HEK293 (cell line): Measurements from ENCODE around the gene GAS2L2.
A peak's percentile ranks its signal among the peaks of the same experiment; 100 is the strongest.

Experiments
- GLI2 ChIP-seq: fragments of 450-650 bp; formaldehyde crosslinking; IDR thresholded peaks from 2 replicates; pipeline ENCODE4; 2017; ENCODE audit warnings: missing biosample characterization, missing genetic modification characterization, low read depth, borderline replicate concordance
- GLI4 ChIP-seq: fragments of 450-650 bp; formaldehyde crosslinking; IDR thresholded peaks from 2 replicates; pipeline ENCODE4 v1.5.1; 2016; ENCODE audit warnings: missing biosample characterization, missing genetic modification characterization
- KLF16 ChIP-seq: fragments of 450-650 bp; formaldehyde crosslinking; IDR thresholded peaks from 2 replicates; pipeline ENCODE4 v1.5.1; 2017; ENCODE audit warnings: missing biosample characterization, missing genetic modification characterization
- SALL2 ChIP-seq: fragments of 450-650 bp; formaldehyde crosslinking; IDR thresholded peaks from 2 replicates; pipeline ENCODE4 v1.5.0; 2017; ENCODE audit warnings: missing biosample characterization, mild to moderate bottlenecking, missing genetic modification characterization, borderline replicate concordance
- SP7 ChIP-seq: fragments of 450-650 bp; formaldehyde crosslinking; IDR thresholded peaks from 2 replicates; pipeline ENCODE4 v1.5.1; 2016; ENCODE audit warnings: missing biosample characterization, missing genetic modification characterization
- ZBTB8A ChIP-seq: fragments of 450-650 bp; formaldehyde crosslinking; IDR thresholded peaks from 2 replicates; pipeline ENCODE4 v1.5.1; 2016; ENCODE audit warnings: missing biosample characterization, missing genetic modification characterization
- ZFP69B ChIP-seq: fragments of 450-650 bp; formaldehyde crosslinking; IDR thresholded peaks from 2 replicates; pipeline ENCODE4 v1.5.1; 2016; ENCODE audit warnings: missing biosample characterization, missing genetic modification characterization
- ZNF10 ChIP-seq: fragments of 450-650 bp; formaldehyde crosslinking; IDR thresholded peaks from 2 replicates; pipeline ENCODE4 v1.5.1; 2017; ENCODE audit warnings: missing biosample characterization, missing genetic modification characterization
- ZNF112 ChIP-seq: fragments of 450-650 bp; formaldehyde crosslinking; IDR thresholded peaks from 2 replicates; pipeline ENCODE4 v1.5.0; 2017; ENCODE audit warnings: missing biosample characterization, missing genetic modification characterization
- ZNF114 ChIP-seq: fragments of 450-650 bp; formaldehyde crosslinking; IDR thresholded peaks from 2 replicates; pipeline ENCODE4 v1.5.0; 2017; ENCODE audit warnings: missing biosample characterization, missing genetic modification characterization
- ZNF146 ChIP-seq: fragments of 450-650 bp; formaldehyde crosslinking; IDR thresholded peaks from 2 replicates; pipeline ENCODE4 v1.5.1; 2016; ENCODE audit warnings: missing biosample characterization, missing genetic modification characterization
- ZNF157 ChIP-seq: fragments of 450-650 bp; formaldehyde crosslinking; IDR thresholded peaks from 2 replicates; pipeline ENCODE4 v1.5.1; 2016; ENCODE audit warnings: missing biosample characterization, missing genetic modification characterization
- ZNF221 ChIP-seq: fragments of 450-650 bp; formaldehyde crosslinking; IDR thresholded peaks from 2 replicates; pipeline ENCODE4 v1.5.1; 2017; ENCODE audit warnings: missing biosample characterization, missing genetic modification characterization, borderline replicate concordance
- ZNF223 ChIP-seq: fragments of 450-650 bp; formaldehyde crosslinking; IDR thresholded peaks from 2 replicates; pipeline ENCODE4 v1.5.1; 2016; ENCODE audit warnings: missing biosample characterization, missing genetic modification characterization
- ZNF239 ChIP-seq: fragments of 450-650 bp; formaldehyde crosslinking; IDR thresholded peaks from 2 replicates; pipeline ENCODE4 v1.5.1; 2016; ENCODE audit warnings: missing biosample characterization, missing genetic modification characterization
- ZNF24 ChIP-seq: fragments of 450-650 bp; formaldehyde crosslinking; IDR thresholded peaks from 2 replicates; pipeline ENCODE4 v1.5.1; 2016; ENCODE audit warnings: missing biosample characterization, missing genetic modification characterization
- ZNF302 ChIP-seq: fragments of 450-650 bp; formaldehyde crosslinking; IDR thresholded peaks from 2 replicates; pipeline ENCODE4 v1.5.1; 2016; ENCODE audit warnings: missing biosample characterization, missing genetic modification characterization, low read depth
- ZNF549 ChIP-seq: fragments of 450-650 bp; IDR thresholded peaks from 2 replicates; pipeline ENCODE4 v1.5.1; 2018; ENCODE audit warnings: missing biosample characterization, missing genetic modification characterization, mild to moderate bottlenecking, inconsistent platforms, moderate library complexity
- ZNF561 ChIP-seq: fragments of 450-650 bp; IDR thresholded peaks from 2 replicates; pipeline ENCODE4 v1.5.1; 2018; ENCODE audit warnings: missing biosample characterization, missing genetic modification characterization, borderline replicate concordance
- ZNF600 ChIP-seq: fragments of 450-650 bp; formaldehyde crosslinking; IDR thresholded peaks from 2 replicates; pipeline ENCODE4 v1.5.1; 2016; ENCODE audit warnings: missing biosample characterization, missing genetic modification characterization
- ZSCAN30 ChIP-seq: fragments of 450-650 bp; IDR thresholded peaks from 2 replicates; pipeline ENCODE4 v1.5.1; 2018; ENCODE audit warnings: missing biosample characterization, mild to moderate bottlenecking, missing genetic modification characterization, moderate library complexity
- ZXDB ChIP-seq: fragments of 450-650 bp; formaldehyde crosslinking; IDR thresholded peaks from 2 replicates; pipeline ENCODE4 v1.5.1; 2016; ENCODE audit warnings: missing biosample characterization, missing genetic modification characterization
- TF ChIP-seq, protein P1 (sequence below): fragments of 450-650 bp; formaldehyde crosslinking; IDR thresholded peaks from 2 replicates; pipeline ENCODE4 v1.5.1; 2016; ENCODE audit warnings: missing biosample characterization, missing genetic modification characterization
- TF ChIP-seq, protein P2 (sequence below): fragments of 450-650 bp; formaldehyde crosslinking; IDR thresholded peaks from 2 replicates; pipeline ENCODE4 v1.5.1; 2016; ENCODE audit warnings: missing biosample characterization, missing genetic modification characterization
- TF ChIP-seq, protein P3 (sequence below): fragments of 450-650 bp; IDR thresholded peaks from 2 replicates; pipeline ENCODE4 v1.5.1; 2018; ENCODE audit warnings: missing biosample characterization, missing genetic modification characterization
- TF ChIP-seq, protein P4 (sequence below): fragments of 450-650 bp; formaldehyde crosslinking; IDR thresholded peaks from 2 replicates; pipeline ENCODE4 v1.5.1; 2016; ENCODE audit warnings: missing biosample characterization, missing genetic modification characterization
- TF ChIP-seq, protein P5 (sequence below): fragments of 450-650 bp; formaldehyde crosslinking; optimal IDR thresholded peaks from 2 replicates; pipeline ENCODE3; 2016; ENCODE audit warnings: missing biosample characterization, mild to moderate bottlenecking, missing genetic modification characterization
- TF ChIP-seq, protein P6 (sequence below): fragments of 450-650 bp; formaldehyde crosslinking; IDR thresholded peaks from 2 replicates; pipeline ENCODE4 v1.5.1; 2017; ENCODE audit warnings: missing biosample characterization, missing genetic modification characterization
- TF ChIP-seq, protein P7 (sequence below): fragments of 450-650 bp; formaldehyde crosslinking; IDR thresholded peaks from 2 replicates; pipeline ENCODE4 v1.5.1; 2016; ENCODE audit warnings: missing biosample characterization, missing genetic modification characterization

The GAS2L2 gene

DNA sequence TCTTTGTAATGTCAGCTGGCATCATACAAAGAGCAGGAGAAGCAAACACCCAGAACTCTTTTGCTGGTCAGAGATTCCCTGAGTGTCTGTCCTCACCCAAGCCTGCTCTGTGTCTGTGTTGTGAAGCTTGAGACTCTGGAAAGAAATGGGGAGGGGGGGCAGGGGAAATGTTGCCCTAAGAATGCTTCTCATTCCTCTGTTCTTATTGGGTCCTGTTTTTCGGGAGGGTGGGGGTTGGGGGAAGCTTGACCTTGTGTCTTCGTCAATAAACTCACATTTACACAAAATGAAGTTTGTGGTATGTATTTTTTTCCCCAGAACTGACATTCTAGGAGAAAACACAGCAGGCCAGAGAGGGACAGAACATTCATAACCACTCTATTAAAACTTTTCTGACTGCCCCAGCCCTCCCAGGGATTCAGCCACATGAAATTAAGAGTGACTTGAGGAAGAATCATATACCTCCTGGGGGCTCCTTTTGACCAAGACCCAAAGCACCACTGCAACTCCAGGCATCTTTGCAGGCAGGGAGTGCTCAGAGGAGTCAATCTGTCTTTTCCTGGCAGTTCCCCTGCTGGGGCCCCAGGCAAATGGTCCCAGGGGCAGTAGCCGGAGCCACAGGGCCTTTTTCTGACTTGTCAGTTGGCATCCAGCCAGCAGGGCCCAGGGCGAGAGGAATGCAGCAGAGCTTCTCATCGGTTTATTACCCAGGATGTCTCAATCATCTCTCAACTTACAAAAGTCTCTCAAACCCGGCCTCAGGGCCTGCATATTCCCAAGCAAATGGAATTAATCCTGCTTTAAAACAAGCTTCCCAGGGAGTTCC, 26.7 kb downstream of the GAS2L2 start (continued):
- TF ChIP-seq ZNF157 (tag by site-specific recombination) (no peak), ZFP69B (tag by site-specific recombination) (peak; percentile 68; the same call in 1 of the 2 replicates), GLI2 (tag by site-specific recombination) (no peak), ZNF24 (0 out of 2 replicates have a peak, but pooled peaks have one; percentile 34), SALL2 (tag by site-specific recombination) (no peak), ZXDB (no peak), ZSCAN30 (peak; percentile 82), ZNF10 (tag by site-specific recombination) (no peak), ZNF223 (tag by site-specific recombination) (no peak), GLI4 (tag by site-specific recombination) (no peak), ZBTB8A (tag by site-specific recombination) (peak; percentile 50; the same call in 1 of the 2 replicates), ZNF114 (no peak), ZNF302 (tag by site-specific recombination) (no peak), SP7 (tag by site-specific recombination) (peak; percentile 51; the same call in 1 of the 2 replicates), KLF16 (no peak), ZNF146 (tag by site-specific recombination) (no peak), ZNF112 (no peak), ZNF549 (tag by site-specific recombination) (no peak), ZNF239 (tag by site-specific recombination) (no peak), ZNF561 (tag by site-specific recombination) (peak; percentile 63; the same call in 1 of the 2 replicates), ZNF600 (tag by site-specific recombination) (0 out of 2 replicates have a peak, but pooled peaks have one; percentile 33), ZNF221 (no peak)
- TF ChIP-seq, protein P1, sequence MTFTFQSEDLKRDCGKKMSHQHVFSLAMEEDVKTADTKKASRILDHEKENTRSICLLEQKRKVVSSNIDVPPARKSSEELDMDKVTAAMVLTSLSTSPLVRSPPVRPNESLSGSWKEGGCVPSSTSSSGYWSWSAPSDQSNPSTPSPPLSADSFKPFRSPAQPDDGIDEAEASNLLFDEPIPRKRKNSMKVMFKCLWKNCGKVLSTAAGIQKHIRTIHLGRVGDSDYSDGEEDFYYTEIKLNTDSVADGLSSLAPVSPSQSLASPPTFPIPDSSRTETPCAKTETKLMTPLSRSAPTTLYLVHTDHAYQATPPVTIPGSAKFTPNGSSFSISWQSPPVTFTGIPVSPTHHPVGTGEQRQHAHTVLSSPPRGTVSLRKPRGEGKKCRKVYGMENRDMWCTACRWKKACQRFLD (tag by site-specific recombination) = no peak
- TF ChIP-seq, protein P2, sequence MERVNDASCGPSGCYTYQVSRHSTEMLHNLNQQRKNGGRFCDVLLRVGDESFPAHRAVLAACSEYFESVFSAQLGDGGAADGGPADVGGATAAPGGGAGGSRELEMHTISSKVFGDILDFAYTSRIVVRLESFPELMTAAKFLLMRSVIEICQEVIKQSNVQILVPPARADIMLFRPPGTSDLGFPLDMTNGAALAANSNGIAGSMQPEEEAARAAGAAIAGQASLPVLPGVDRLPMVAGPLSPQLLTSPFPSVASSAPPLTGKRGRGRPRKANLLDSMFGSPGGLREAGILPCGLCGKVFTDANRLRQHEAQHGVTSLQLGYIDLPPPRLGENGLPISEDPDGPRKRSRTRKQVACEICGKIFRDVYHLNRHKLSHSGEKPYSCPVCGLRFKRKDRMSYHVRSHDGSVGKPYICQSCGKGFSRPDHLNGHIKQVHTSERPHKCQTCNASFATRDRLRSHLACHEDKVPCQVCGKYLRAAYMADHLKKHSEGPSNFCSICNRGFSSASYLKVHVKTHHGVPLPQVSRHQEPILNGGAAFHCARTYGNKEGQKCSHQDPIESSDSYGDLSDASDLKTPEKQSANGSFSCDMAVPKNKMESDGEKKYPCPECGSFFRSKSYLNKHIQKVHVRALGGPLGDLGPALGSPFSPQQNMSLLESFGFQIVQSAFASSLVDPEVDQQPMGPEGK (tag by site-specific recombination) = peak; percentile 73
- TF ChIP-seq, protein P3, sequence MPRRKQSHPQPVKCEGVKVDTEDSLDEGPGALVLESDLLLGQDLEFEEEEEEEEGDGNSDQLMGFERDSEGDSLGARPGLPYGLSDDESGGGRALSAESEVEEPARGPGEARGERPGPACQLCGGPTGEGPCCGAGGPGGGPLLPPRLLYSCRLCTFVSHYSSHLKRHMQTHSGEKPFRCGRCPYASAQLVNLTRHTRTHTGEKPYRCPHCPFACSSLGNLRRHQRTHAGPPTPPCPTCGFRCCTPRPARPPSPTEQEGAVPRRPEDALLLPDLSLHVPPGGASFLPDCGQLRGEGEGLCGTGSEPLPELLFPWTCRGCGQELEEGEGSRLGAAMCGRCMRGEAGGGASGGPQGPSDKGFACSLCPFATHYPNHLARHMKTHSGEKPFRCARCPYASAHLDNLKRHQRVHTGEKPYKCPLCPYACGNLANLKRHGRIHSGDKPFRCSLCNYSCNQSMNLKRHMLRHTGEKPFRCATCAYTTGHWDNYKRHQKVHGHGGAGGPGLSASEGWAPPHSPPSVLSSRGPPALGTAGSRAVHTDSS (tag by site-specific recombination) = no peak
- TF ChIP-seq, protein P4, sequence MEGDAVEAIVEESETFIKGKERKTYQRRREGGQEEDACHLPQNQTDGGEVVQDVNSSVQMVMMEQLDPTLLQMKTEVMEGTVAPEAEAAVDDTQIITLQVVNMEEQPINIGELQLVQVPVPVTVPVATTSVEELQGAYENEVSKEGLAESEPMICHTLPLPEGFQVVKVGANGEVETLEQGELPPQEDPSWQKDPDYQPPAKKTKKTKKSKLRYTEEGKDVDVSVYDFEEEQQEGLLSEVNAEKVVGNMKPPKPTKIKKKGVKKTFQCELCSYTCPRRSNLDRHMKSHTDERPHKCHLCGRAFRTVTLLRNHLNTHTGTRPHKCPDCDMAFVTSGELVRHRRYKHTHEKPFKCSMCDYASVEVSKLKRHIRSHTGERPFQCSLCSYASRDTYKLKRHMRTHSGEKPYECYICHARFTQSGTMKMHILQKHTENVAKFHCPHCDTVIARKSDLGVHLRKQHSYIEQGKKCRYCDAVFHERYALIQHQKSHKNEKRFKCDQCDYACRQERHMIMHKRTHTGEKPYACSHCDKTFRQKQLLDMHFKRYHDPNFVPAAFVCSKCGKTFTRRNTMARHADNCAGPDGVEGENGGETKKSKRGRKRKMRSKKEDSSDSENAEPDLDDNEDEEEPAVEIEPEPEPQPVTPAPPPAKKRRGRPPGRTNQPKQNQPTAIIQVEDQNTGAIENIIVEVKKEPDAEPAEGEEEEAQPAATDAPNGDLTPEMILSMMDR (tag by site-specific recombination) = no peak
- TF ChIP-seq, protein P5, sequence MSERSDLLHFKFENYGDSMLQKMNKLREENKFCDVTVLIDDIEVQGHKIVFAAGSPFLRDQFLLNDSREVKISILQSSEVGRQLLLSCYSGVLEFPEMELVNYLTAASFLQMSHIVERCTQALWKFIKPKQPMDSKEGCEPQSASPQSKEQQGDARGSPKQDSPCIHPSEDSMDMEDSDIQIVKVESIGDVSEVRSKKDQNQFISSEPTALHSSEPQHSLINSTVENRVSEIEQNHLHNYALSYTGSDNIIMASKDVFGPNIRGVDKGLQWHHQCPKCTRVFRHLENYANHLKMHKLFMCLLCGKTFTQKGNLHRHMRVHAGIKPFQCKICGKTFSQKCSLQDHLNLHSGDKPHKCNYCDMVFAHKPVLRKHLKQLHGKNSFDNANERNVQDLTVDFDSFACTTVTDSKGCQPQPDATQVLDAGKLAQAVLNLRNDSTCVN (tag by site-specific recombination) = no peak
- TF ChIP-seq, protein P6, sequence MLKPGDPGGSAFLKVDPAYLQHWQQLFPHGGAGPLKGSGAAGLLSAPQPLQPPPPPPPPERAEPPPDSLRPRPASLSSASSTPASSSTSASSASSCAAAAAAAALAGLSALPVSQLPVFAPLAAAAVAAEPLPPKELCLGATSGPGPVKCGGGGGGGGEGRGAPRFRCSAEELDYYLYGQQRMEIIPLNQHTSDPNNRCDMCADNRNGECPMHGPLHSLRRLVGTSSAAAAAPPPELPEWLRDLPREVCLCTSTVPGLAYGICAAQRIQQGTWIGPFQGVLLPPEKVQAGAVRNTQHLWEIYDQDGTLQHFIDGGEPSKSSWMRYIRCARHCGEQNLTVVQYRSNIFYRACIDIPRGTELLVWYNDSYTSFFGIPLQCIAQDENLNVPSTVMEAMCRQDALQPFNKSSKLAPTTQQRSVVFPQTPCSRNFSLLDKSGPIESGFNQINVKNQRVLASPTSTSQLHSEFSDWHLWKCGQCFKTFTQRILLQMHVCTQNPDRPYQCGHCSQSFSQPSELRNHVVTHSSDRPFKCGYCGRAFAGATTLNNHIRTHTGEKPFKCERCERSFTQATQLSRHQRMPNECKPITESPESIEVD (tag by site-specific recombination) = peak; percentile 76
- TF ChIP-seq, protein P7, sequence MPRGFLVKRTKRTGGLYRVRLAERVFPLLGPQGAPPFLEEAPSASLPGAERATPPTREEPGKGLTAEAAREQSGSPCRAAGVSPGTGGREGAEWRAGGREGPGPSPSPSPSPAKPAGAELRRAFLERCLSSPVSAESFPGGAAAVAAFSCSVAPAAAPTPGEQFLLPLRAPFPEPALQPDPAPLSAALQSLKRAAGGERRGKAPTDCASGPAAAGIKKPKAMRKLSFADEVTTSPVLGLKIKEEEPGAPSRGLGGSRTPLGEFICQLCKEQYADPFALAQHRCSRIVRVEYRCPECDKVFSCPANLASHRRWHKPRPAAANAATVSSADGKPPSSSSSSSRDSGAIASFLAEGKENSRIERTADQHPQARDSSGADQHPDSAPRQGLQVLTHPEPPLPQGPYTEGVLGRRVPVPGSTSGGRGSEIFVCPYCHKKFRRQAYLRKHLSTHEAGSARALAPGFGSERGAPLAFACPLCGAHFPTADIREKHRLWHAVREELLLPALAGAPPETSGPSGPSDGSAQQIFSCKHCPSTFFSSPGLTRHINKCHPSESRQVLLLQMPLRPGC (tag by site-specific recombination) = no peak
